DMS114 treated with DMSO at 0.1 percent for 48 hours (cell line): ENCODE data around the gene CLTCL1.
"Not testable (repeated sequence)": the region's sequence is repeated elsewhere in the genome, so short reads cannot be mapped to it uniquely, and the experiment has no call there.

Source experiments
- DNase-seq: peaks from one replicate; lab custom pipeline; 2025; ENCODE audit not compliant: unreplicated experiment; lab: John Stamatoyannopoulos, UW

CLTCL1 gene

DNA sequence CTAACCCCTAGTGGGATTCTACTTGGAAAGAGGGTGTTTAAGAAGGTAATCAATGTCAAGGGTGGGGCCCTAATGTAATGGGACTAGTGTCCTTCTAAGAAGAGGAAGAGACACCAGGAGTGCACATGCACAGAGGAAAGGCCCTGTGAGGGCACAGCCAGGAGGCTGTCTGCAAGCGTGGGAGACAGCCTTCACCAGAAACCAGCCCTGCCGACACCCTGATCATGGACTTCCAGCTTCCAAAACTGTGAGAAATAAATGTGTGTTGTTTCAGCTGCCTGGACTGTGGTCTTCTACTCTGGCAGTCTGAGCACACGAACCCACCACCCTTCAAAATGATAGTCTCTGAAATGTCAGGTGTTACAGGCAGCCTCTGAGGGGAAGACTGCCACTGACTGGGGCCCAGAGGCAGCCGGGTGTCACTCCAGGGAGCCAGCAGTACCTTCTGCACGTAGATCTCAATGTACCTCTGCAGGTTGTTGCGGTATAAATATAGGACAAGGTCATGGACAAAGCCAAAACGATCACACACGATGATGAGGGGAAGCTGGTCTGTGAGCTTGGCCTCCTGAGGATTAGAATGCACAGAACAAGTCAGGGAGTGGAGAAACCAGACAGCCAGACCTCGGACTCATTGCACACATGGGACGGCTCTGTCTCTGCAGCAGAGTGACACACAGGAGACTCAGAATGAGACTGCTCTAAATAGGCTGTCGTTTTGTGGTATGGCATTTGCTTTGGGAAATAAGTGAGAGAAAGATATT, 69.1 kb downstream of the CLTCL1 start:
- DNase-seq = no peak

DNA sequence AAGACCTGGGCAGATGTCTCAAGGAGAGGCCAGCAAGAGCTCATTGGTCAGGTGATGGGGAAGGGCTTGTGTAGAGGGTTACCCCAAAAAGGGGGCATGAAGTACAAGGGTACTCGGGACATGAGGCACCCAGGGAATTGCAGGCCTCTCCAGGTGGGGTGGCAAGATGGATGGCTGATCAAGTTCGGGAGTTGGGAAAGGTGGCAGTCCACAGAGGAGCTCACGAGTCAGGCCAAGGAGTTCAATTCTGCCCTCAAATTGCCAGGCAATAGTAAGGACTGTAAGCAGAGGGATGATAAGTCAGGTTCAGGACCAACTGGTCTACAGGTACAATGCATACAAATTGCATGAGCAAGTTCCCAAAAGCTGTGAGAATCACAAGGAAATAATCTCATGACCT, 70.7 kb downstream of the CLTCL1 start:
- no peak for DNase-seq

DNA sequence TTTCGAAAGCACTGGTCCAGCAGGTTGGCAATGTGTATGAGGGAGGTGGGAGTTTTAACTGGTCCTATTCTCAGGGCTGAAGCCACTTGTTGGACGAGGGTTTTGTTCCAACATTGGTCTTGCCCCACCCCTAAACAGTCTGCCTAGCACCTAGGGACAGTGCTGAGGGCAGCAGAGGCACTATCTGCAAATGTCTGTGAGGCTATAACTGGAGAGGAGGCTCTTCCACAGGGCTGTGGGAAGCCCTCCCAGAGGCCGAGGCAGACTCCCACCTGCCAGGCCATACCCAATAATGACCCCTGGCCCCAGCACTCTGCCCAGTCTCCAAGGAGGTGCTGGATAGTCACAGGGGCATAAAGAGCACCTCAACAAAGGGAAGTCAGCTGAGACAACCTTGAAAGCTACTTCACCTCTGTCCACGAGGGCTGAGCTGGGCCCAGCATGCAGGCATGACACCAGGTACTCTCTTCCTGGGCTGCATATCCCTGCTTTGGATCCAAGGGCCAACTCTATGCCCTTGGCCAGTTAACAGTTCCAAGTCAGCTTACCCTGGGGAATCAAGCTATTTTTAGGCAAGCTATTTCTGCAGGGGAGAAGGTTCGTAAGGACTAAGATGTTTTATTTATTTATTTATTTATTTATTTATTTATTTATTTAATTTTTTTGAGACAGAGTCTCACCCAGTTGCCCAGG, 72.8 kb downstream of the CLTCL1 start:
- no peak for DNase-seq

DNA sequence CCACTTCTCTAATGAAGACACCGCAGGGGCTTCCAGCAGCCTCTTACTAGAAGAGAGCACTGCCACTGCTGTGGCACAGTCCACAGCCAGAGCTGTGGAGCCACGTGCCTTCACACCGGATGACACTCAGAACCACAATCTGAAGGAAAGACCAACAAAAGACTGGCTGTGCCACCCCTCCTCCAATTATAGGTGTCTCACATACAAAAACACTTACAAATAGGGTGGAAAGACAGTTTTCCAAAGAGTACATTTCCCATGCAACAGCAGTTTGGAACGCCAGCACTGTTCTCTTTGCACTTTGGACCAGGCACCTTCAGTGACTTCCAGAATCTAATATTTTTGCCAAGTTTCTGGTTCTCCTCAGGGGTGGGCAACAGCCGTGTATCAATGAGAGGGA, 74.9 kb downstream of the CLTCL1 start:
- no peak for DNase-seq

DNA sequence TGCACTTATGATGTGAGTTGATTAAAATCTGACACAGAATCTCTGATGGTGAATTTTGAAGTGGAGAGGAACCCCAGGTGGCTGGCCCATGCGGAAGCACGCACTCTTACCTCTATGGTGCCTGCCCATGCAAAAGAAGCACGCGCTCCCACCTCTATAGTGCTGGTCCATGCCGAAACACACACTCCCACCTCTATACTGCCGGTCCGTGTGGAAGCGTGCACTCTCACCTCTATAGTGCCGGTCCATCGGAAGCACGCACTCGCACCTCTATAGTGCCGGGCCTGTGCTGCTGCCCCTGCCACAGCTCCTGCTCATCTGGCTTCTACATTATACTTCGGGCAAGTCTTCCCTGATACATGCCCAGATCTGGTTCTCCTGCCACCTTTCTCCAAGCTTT, 76.2 kb downstream of the CLTCL1 start:
- no peak for DNase-seq

DNA sequence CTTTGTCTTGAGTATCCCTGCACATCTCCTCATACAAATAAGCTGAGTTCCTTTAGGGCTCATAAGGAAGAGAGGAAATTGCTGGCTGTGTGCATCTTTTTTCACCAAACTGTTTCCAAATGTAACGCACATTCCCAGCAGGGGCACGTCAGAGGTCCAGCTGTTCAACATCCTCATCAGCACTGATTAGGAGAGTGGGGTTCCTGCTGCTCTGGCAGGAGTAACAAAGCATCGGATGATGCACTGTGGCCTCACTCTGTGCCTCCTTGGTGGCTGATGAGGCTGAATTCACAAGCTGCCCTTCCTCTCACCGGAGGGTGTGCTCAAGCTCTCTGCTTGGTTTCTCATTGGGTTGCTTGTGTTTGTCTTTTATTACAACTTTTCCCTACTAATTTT, 77.4 kb downstream of the CLTCL1 start:
- DNase-seq = no peak

DNA sequence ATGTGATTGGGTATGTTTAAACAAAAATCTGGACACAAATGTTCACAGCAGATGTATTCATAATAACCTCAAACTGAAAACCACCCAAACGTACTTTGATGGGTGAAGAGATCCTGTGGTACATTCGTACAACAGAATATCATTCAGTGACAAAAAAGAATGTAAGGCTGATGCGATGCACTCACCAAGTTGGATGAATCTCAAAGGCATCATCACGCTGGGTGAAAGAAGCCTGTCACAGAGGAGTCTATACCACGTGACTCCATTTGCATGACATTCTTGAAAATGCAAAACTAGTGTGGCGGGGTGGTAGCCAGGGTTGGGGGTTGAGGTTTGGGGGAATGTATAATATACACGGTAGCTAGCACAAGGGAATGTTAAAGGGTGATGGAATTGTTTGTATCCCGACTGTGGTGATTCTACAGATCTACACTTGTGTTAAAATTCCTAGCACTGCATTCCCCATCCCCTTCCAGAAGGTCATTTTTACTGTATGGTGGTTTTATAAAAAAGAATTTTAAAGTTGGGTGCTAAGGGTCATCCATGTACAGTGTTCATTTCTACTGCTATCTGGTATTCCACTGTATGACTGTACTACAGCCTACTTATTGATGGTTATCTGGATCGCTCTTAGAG, 78.0 kb downstream of the CLTCL1 start:
- DNase-seq = no peak

DNA sequence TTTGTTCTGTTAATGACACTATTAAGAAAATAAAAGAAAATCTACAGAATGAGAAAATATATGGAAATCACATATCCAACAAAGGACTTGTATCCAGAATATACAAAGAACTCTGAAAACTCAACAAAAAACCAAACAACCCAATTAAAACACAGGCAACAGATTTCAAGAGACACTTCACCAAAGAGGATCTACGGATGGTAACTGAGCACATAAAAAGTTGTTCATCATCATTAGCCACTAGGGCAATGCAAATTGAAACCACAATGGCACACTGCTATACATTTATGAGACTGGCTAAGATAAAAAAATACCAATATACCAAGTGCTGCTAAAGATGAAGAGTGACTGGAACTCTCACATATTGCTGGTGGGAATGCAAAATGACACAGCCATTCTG, 78.5 kb downstream of the CLTCL1 start:
- DNase-seq = no peak

DNA sequence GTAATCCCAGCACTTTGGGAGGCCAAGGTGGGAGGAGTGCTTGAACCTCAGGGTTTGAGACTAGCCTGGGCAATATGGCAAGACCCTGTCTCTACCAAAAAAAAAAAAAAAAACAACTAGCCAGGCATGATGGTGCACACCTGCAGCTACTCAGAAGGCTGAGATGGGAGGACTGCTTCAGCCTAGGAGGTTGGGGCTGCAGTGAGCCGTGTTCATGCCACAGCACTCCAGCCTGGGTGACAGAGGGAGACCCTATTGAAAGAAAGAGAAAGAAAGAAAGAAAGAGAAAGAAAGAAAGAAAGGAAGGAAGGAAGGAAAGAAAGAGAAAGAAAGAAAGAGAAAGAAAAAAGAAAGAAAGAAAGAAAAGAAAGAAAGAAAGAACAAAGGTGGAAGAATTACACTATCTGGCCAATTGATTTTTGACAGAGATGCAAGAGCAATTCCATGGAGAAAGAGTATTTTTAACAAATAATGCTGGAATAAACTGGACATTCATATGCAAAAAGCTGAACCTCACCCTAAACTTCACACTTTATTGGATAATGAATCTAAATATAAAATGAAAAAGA, 79.1 kb downstream of the CLTCL1 start:
- no peak for DNase-seq

DNA sequence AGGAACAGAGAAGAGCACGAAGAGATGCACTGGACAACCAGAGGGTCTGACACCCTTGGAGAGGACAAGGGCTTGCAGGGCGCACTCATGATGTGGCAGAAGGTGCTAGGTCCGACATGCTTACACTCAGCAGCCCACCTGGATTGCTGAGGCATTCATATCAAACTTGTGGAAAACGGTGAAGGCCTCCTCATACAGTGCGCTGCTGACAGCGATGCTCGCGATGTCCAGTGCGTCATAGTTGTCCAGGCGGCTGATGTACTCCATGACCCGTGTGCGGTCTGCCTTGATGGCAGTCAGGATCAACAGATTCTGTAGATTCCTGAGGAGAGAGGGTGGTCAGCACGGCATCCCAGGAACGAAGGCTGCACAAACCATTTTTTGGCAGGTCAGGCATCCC, 81.3 kb downstream of the CLTCL1 start:
- DNase-seq = no peak

DNA sequence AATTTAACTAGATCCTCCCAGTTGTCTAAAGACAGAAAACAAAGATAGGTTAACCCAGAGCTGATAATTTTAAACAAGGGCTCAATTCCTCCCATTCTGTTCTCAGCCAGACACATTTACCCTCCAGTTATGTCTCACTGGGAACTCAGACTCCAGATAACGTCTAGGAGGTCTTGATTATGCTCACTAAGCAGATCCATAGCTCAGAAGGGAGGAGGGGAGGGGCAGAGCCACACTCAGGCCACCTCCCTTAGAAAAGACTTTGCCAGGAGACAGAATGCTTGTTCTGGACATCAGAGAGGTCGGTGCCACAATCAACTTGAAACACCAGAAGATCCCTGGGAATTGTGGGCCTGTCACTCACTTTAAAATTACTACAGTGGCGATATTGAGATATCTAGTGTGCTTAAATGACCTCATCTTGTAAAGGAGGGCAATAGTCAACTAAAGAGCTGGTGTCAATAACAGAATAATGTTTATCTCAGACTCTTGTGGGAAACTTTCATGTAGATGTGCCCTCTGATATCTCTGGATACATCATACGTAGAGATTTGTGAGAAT, 83.2 kb downstream of the CLTCL1 start:
- no peak for DNase-seq

DNA sequence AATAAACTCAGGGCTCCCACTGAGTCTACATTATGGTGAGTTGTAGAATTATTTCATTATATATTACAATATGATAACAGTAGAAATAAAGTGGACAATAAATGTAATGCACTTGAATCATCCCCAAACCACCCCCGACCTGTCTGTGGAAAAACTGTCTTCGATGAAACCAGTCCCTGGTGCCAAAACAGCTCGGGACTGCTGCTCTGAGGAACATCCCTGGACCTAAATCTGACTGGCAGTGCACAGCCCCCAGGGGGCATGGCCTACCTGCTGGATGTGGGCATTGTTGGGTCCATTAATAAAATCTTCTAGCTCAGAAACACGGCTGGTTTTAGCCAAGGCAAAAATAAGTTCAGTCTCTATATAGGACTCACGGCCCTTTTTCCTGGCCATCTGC, 83.6 kb downstream of the CLTCL1 start:
- DNase-seq = no peak

DNA sequence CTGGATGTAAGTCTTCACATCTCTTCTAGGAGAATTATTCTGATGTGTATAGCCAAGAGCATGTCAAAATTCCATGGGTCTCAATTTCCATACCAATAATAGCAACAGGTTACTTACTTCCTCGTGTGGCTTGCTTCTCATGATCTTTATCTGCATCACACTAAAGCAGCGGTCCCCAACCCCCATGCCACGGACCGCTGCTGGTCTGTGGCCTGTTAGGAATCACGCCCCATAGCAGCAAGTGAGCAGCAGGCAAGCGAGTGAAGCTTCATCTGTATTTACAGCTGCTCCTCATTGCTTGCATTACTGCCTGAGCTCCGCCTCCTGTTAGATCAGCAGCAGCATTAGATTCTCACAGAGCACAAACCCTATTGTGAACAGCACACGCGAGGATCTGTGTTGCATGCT, 84.1 kb downstream of the CLTCL1 start:
- DNase-seq = no peak

DNA sequence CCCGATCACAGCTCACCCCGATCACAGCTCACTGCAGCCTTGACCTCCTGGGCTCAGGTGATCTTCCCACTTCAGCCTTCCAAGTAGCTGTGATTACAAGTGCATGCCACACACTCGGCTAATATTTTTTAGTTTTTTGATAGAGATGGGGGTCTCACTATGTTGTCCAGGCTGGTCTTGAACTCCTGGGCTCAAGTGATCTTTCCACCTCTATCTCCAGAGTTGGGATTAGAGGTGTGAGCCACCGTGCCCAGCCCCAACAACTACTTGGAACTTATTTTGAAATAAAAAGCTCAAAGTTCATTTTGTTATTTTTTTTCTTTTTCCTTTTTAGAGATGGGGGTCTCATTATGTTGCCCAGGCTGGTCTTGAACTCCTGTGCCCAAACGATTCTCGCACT, 85.2 kb downstream of the CLTCL1 start:
- DNase-seq = no peak

DNA sequence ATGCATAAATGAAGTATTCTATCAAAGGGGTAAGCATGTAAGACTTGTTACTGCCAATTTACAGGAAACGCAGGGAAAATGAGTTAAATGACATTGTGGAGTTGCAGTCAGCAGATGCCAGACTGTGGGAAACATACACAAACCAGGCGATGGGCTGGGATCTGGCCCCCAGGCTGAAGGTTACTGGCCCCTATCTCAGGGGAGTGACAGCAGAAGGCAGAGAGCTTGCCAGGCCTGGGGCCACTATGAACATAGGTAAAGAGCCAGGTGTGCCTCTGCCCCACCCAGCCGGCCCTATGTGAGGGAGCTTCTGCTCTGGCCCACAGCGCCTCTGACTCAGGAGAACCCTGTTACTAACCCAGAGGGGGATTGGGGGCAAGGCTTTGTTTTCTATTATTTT, 86.9 kb downstream of the CLTCL1 start:
- no peak for DNase-seq

DNA sequence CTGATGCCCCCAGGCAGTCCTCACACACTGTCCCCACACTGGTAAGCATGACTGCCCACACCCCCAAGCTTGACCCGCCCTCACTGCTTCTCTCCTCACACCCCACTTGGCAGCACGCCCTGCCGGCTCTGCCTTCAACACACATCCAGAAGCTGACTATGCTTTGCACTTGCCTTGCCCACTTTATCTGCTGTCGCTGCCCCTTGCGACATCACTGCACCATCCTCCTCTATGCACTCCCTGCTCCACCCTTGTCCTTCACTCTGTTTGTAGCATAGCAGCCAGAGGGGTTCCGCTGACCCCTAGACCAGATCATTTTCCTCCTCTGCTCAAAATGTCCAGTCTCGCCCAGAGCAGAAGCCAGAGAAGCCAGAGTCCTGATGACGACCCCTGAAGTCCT, 87.7 kb downstream of the CLTCL1 start:
- no peak for DNase-seq

DNA sequence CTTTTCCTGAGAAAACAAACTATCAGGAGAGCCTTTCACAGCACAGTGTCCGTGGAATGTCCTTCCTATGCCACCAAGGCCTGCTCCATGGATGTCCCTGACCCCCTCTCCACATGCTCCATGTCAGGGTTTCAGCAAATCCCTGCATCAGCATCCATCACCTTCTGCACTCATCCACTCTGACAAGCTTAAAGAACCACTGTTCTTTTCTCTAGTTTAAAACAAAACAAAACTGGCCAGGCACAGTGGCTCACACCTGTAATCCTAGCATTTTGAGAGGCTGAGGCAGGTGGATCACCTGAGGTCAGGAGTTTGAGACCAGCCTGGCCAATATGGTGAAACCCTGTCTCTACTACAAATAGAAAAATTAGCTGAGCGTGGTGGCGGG, 88.7 kb downstream of the CLTCL1 start:
- not testable (repeated sequence) for DNase-seq

DNA sequence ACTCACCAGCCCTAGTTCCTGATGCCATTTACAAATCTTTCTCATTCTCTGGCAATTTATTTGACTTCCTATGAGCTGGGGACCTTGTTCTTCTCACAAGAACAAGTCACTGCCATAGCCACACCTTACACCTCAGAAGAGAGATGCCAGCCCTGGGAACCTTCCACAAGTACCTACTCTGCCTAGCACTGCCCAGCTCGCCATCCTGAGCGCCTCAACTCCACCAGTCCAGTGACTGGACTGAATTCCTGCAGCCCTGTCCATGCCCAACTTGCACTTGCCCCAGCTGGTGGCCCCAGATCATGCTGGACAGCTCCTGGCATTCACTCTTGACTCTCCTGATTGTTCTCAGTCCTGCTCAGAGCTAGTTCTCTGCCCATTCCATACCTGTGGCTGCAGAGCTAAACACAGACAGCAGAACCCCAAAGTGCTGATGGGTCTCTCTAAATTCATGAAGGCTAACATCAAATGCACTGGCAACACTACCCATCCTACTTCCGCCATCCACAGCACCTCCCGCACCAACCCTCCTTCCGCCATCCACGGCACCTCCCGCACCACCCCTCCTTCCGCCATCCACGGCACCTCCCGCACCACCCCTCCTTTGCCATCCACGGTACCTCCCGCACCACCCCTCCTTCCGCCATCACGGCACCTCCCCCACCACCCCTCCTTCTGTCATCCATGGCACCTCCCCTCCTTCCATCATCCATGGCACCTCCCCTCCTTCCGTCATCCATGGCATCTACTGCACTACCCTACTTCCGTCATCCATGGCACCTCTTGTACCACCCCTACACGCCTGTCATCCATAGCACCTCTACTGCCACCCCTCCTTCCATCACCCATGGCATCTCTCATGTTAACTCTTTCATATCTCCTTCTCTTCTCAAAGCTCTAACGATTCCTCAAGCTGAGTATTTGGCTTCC, 89.4 kb downstream of the CLTCL1 start:
- peak; percentile 59 for DNase-seq

DNA sequence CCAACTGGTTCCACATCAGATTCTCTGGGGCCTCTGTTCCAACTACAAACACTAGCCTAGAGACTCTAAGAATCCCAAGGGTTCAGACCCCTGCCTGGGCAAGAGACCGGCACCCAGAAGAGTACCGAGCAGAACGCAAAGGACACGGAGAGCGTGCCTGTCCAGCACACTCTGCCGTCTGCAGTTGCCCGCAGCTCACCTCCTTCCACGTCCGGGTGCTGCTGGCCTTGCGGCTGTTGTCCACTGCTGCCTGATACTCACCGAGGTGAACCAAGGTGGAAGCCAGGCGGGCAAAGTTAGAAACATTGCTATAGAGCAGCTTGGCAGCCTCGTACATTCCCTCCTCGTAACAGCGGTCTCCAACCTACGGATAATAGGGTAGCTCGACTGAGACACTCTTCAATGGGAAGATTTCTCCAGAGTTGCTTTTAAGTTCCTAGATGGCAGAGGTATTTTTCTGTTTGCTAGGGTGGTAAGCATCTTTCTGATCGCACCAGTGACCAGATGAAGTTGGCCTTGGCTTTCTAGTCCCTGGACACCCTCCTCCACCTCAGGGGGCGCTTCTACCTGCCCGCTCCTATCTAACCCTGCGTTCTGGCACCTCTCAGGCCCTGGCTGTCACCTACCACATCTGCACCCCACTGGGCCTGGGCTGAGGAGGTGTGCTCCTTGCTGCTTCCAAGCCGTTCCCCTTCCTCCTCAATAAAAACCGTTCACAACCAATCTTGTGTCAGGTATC, 90.2 kb downstream of the CLTCL1 start:
- no peak for DNase-seq

DNA sequence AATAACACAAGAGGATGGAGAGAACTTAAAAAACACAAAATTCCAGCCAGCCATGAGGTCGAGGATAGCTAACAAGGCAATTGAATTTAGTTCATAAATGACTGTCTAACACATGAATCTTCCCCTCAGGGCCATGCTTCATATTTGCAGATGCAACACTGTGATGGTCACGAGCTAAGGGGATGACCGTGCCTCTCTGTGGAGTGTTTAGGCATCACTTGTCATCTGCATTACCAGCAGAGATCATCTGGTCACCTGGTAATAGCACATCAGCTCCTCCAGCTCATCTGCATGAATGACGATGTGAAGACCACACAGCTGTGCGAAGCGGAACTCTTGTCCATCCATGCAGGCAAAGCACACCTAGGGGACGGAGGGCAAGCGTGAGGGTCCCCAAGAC, 92.0 kb downstream of the CLTCL1 start:
- no peak for DNase-seq
